Pancreas (tissue), 10 donors: ENCODE data around the gene PHF2. TPM values are rescaled to one million over a fixed set of nuclear protein-coding genes. Genes with fewer than 3 reads are reported as not detected.

Experiments
- ATAC-seq, 4 donors: fragments of 200-7000 bp; cut with Tn5 transposase; one replicate each; pipeline versions ENCODE4 v1.8.0 to v1.9.1; 2020; ENCODE audit warnings: mild to moderate bottlenecking in 4 of 4, moderate library complexity in 4 of 4
- DNase-seq, 6 donors: peaks; one replicate each; pipeline ENCODE4 v3.0.0-alpha.2; 2020
- FAIRE-seq: peaks from 2 replicates; lab custom pipeline; 2012; peaks lifted over from hg19 to GRCh38; lab: Jason Lieb, UNC
- H3K27ac ChIP-seq, 4 donors: fragments of 200-600 bp; sonication (generic); 1 replicate in 3 of 4; 2 replicates in 1 of 4; pipeline versions ENCODE4 v1.5.0 to v1.8.0; 2020
- H3K27me3 ChIP-seq, 4 donors: fragments of 200-600 bp; one replicate each; pipeline ENCODE4 v1.8.0; 2021
- H3K36me3 ChIP-seq, 3 donors: fragments of 200-600 bp; sonication (generic) in 1 of 3; one replicate each; pipeline versions ENCODE4 v1.5.0 to v1.8.0; 2020 to 2021
- H3K4me1 ChIP-seq, 3 donors: fragments of 200-600 bp; one replicate each; pipeline ENCODE4 v1.8.0; 2021
- H3K4me3 ChIP-seq, 4 donors: fragments of 200-600 bp; sonication (generic) in 2 of 4; one replicate each; pipeline versions ENCODE4 v1.5.0 to v1.8.0; 2020 to 2021
- H3K9me3 ChIP-seq, 4 donors: fragments of 200-600 bp; one replicate each; pipeline ENCODE4 v1.8.0; 2021
- WGBS, 2 donors: extraction: QIAGEN DNeasy Blood & Tissue Kit; methylation state at CpG; one replicate each; pipeline ENCODE4 v1.1.7; 2013; 5-methylcytosine and 5-hydroxymethylcytosine counted together
- intact Hi-C, 3 donors: fragments of 100-400 bp; cut with DNase I; formaldehyde crosslinking; loops; one replicate each; pipeline versions ENCODE4 v1.11.1 to v1.14.2; 2022
- polyA plus RNA-seq, 2 donors: library from polyadenylated mRNA; stranded (reverse); fragments of 200-250 nt; gene quantifications; one replicate each; pipeline ENCODE4 v1.2.3, GENCODE V29; 2013
- total RNA-seq, 6 donors: library from RNA; stranded (reverse); fragmentation: NEBNext Ultra II Directional in 4 of 6; extraction: Animal tissue kit (Norgen Biotek cat#: 25700) in 4 of 6; gene quantifications; one replicate each; pipeline versions ENCODE4 v1.2.1 to v1.2.4, GENCODE V29; 2021 to 2023
- TF ChIP-seq, protein P1 (sequence below), 4 donors: fragments of 200-600 bp; sonication (generic) in 3 of 4; IDR thresholded peaks; one replicate each; pipeline versions ENCODE4 v1.5.0 to v1.8.0; 2021; ENCODE audit warnings: antibody characterized with exemption in 4 of 4
- donor health status: healthy with polysubstance abuse.
- donor health status: DM: no; HTN: no; CAD: no; lungs with moderate emphysema.
- donor health status: DM: no; HTN: no; CAD: no.
- donor health status: control.
- donor health status: control.
- donor health status: Bipolar disorder and iron deficiency.
- donor health status: DM: yes; HTN: yes; CAD: no.
- donor health status: DM: no; HTN: no; CAD: no.
- donor health status: DM: no; HTN: no; CAD: no.
- donor health status: DM: yes; HTN: yes; CAD: no.

Gene PHF2
- total and polyA plus RNA-seq, 8 donors: 10.8 to 24.8 (median 12.7) TPM

- DNase-seq (no peak), FAIRE-seq (no peak), ATAC-seq (peak in 1 of 4 donors; percentile 5)
- TF ChIP-seq, protein P1, sequence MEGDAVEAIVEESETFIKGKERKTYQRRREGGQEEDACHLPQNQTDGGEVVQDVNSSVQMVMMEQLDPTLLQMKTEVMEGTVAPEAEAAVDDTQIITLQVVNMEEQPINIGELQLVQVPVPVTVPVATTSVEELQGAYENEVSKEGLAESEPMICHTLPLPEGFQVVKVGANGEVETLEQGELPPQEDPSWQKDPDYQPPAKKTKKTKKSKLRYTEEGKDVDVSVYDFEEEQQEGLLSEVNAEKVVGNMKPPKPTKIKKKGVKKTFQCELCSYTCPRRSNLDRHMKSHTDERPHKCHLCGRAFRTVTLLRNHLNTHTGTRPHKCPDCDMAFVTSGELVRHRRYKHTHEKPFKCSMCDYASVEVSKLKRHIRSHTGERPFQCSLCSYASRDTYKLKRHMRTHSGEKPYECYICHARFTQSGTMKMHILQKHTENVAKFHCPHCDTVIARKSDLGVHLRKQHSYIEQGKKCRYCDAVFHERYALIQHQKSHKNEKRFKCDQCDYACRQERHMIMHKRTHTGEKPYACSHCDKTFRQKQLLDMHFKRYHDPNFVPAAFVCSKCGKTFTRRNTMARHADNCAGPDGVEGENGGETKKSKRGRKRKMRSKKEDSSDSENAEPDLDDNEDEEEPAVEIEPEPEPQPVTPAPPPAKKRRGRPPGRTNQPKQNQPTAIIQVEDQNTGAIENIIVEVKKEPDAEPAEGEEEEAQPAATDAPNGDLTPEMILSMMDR (IDR thresholded peaks at IDR 0.05): no peak
- Histone ChIP-seq H3K27ac (no peak overlapping the region), H3K9me3 (no peaks in the 10 kb centered on the region), H3K36me3 (no peaks in the 10 kb centered on the region), H3K27me3 (no peaks in the 10 kb centered on the region), H3K4me3 (no peak overlapping the region), H3K4me1 (peaks cover 0 to 3% (median 3%) of the 10 kb centered on the region in 3 donors)
- intact Hi-C loops: no loop called here
- 86 to 89% methylated on average over 8 of the region's 8 CpGs for WGBS, 2 donors
These were observed 43.7 kb downstream of the PHF2 start for GRCh38 chr9:93620041-93620506.

DNA sequence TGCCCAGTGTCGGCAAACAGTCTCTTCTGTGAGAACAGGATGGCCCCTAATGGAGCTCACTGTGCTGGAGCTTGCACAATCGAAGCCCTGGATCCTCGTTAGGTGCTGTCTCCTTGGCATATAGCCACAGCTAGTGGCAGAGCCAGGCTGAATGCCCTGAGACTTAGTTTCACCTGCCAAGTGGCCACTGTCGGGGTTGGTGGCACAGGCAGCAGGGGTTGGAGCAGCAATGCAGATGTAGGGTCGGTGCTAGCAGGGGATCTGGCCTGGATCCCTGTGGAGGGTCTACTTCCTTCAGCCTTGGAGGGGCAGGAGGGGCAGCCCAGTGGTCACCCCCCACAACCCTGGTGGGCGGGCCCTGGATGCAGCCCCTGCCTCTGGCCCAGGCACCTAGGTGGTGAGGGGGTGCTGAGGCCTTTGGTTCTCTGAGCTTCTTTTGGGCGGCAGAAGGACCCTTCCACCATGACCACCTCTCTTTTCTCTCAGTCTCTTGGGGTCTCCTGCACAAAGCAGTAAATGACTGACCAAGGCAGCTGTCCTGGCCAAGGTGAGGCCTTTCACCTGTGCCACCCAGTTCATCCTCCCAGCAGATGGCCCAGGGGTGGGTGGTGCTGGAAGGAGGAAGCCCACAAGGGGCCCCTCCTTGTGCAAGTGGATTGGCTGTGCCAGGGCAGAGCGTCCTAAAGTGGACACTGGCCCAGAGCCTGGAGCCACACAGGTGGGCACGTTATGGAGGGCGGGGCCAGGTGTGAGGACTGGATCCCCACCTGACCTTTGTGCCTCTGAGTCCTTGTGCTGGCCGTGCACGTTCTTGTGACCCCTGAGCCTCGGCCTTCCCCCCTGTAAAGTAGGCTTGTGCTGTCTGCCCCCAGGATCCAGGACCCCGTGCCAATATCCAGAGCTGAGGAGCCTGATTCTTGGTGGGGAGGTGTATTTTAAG, 44.8 kb downstream of the PHF2 start:
- FAIRE-seq (no peak), ATAC-seq (peak; percentile 66 to 82 (median 78)), DNase-seq (peak in 2 of 6 donors; percentile 23 to 36)
- TF ChIP-seq, protein P1 (IDR thresholded peaks at IDR 0.05): no peak
- H3K36me3 ChIP-seq: no peaks in the 10 kb centered on the region
- no peak overlapping the region for H3K27ac ChIP-seq
- no peaks in the 10 kb centered on the region for H3K27me3 ChIP-seq
- no peak overlapping the region for H3K4me3 ChIP-seq
- 65 to 66% methylated on average over 14 of the region's 14 CpGs for WGBS, 2 donors
- H3K9me3 ChIP-seq: no peaks in the 10 kb centered on the region
- intact Hi-C loops: no loop called here
- H3K4me1 ChIP-seq: peaks cover 0 to 3% (median 3%) of the 10 kb centered on the region in 3 donors

- Histone ChIP-seq H3K27ac (no peak overlapping the region), H3K27me3 (no peaks in the 10 kb centered on the region), H3K9me3 (no peaks in the 10 kb centered on the region), H3K36me3 (no peaks in the 10 kb centered on the region), H3K4me3 (no peak overlapping the region), H3K4me1 (peaks cover 0 to 3% (median 3%) of the 10 kb centered on the region in 3 donors)
- TF ChIP-seq, protein P1 (IDR thresholded peaks at IDR 0.05): no peak
- FAIRE-seq (no peak), ATAC-seq (no peak), DNase-seq (peak in 1 of 6 donors; percentile 24)
- 94 to 98% methylated on average over 4 of the region's 4 CpGs for WGBS, 2 donors
- intact Hi-C loops: no loop called here
These were observed 45.5 kb downstream of the PHF2 start for GRCh38 chr9:93621922-93622321.

- DNase-seq (peak in 1 of 6 donors; percentile 14), FAIRE-seq (no peak), ATAC-seq (no peak)
- Histone ChIP-seq H3K36me3 (no peaks in the 10 kb centered on the region), H3K4me3 (no peak overlapping the region), H3K27me3 (no peaks in the 10 kb centered on the region), H3K27ac (no peak overlapping the region), H3K9me3 (no peaks in the 10 kb centered on the region), H3K4me1 (peaks cover 0 to 3% (median 3%) of the 10 kb centered on the region in 3 donors)
- intact Hi-C loops: no loop called here
- 90 to 91% methylated on average over 2 of the region's 2 CpGs for WGBS, 2 donors
- TF ChIP-seq, protein P1 (IDR thresholded peaks at IDR 0.05): no peak
These were observed 46.3 kb downstream of the PHF2 start for GRCh38 chr9:93622691-93623090.
